Measurements from ENCODE around the gene SMARCA2.
A peak's percentile ranks its signal among the peaks of the same experiment; 100 is the strongest.

SMARCA2 gene

GRCh38 chr9:2180704-2181103, 165.6 kb downstream of the SMARCA2 start:
- in situ Hi-C loops (cut with HindIII; ENCODE audit: low pct_ligation_motif_present, low pct_unique_long_range_greater_than_20kb, low sequenced_read_pairs), result no loop called here
- DNase-seq, result no peak

- DNase-seq, result peak; percentile 48
Observed at GRCh38 chr9:2181792-2182191, 166.6 kb downstream of the SMARCA2 start.

GRCh38 chr9:2190939-2191608, 175.9 kb downstream of the SMARCA2 start:
- DNase-seq, result no peak
- in situ Hi-C loops (cut with HindIII; ENCODE audit: low pct_ligation_motif_present, low pct_unique_long_range_greater_than_20kb, low sequenced_read_pairs), result no loop called here

More at GRCh38 chr9:2181792-2182191, 166.6 kb downstream of the SMARCA2 start:
- in situ Hi-C loops (cut with HindIII; ENCODE audit: low pct_ligation_motif_present, low pct_unique_long_range_greater_than_20kb, low sequenced_read_pairs), result no loop called here

- DNase-seq, result no peak
- in situ Hi-C loops (cut with HindIII; ENCODE audit: low pct_ligation_motif_present, low pct_unique_long_range_greater_than_20kb, low sequenced_read_pairs), result no loop called here
Observed at GRCh38 chr9:2191609-2191972, 176.4 kb downstream of the SMARCA2 start.

- no peak for DNase-seq
- in situ Hi-C loops (cut with HindIII; ENCODE audit: low pct_ligation_motif_present, low pct_unique_long_range_greater_than_20kb, low sequenced_read_pairs), result no loop called here
Observed at GRCh38 chr9:2192356-2192979, 177.3 kb downstream of the SMARCA2 start.

GRCh38 chr9:2193552-2193951, 178.4 kb downstream of the SMARCA2 start:
- in situ Hi-C loops (cut with HindIII; ENCODE audit: low pct_ligation_motif_present, low pct_unique_long_range_greater_than_20kb, low sequenced_read_pairs), result no loop called here

GRCh38 chr9:2195211-2195610, 180.1 kb downstream of the SMARCA2 start:
- no peak for DNase-seq
- in situ Hi-C loops (cut with HindIII; ENCODE audit: low pct_ligation_motif_present, low pct_unique_long_range_greater_than_20kb, low sequenced_read_pairs), result no loop called here

More at GRCh38 chr9:2193552-2193951, 178.4 kb downstream of the SMARCA2 start:
- no peak for DNase-seq

- in situ Hi-C loops (cut with HindIII; ENCODE audit: low pct_ligation_motif_present, low pct_unique_long_range_greater_than_20kb, low sequenced_read_pairs), result no loop called here
Observed at GRCh38 chr9:2196757-2197156, 181.6 kb downstream of the SMARCA2 start.

GRCh38 chr9:2198956-2199635, 183.9 kb downstream of the SMARCA2 start:
- in situ Hi-C loops (cut with HindIII; ENCODE audit: low pct_ligation_motif_present, low pct_unique_long_range_greater_than_20kb, low sequenced_read_pairs), result no loop called here
- no peak for DNase-seq

More at GRCh38 chr9:2196757-2197156, 181.6 kb downstream of the SMARCA2 start:
- no peak for DNase-seq

- in situ Hi-C loops (cut with HindIII; ENCODE audit: low pct_ligation_motif_present, low pct_unique_long_range_greater_than_20kb, low sequenced_read_pairs), result no loop called here
- no peak for DNase-seq
Observed at GRCh38 chr9:2199999-2200796, 185.1 kb downstream of the SMARCA2 start.

GRCh38 chr9:2208465-2208864, 193.3 kb downstream of the SMARCA2 start:
- DNase-seq, result no peak
- in situ Hi-C loops (cut with HindIII; ENCODE audit: low pct_ligation_motif_present, low pct_unique_long_range_greater_than_20kb, low sequenced_read_pairs), result no loop called here

GRCh38 chr9:2208991-2209390, 193.8 kb downstream of the SMARCA2 start:
- no peak for DNase-seq
- in situ Hi-C loops (cut with HindIII; ENCODE audit: low pct_ligation_motif_present, low pct_unique_long_range_greater_than_20kb, low sequenced_read_pairs), result no loop called here

GRCh38 chr9:2209400-2209799, 194.3 kb downstream of the SMARCA2 start:
- in situ Hi-C loops (cut with HindIII; ENCODE audit: low pct_ligation_motif_present, low pct_unique_long_range_greater_than_20kb, low sequenced_read_pairs), result no loop called here
- no peak for DNase-seq

- in situ Hi-C loops (cut with HindIII; ENCODE audit: low pct_ligation_motif_present, low pct_unique_long_range_greater_than_20kb, low sequenced_read_pairs), result no loop called here
- DNase-seq, result no peak
Observed at GRCh38 chr9:2210201-2210600, 195.1 kb downstream of the SMARCA2 start.

- in situ Hi-C loops (cut with HindIII; ENCODE audit: low pct_ligation_motif_present, low pct_unique_long_range_greater_than_20kb, low sequenced_read_pairs), result no loop called here
- DNase-seq, result no peak
Observed at GRCh38 chr9:2213830-2214468, 198.8 kb downstream of the SMARCA2 start.

- no peak for DNase-seq
- in situ Hi-C loops (cut with HindIII; ENCODE audit: low pct_ligation_motif_present, low pct_unique_long_range_greater_than_20kb, low sequenced_read_pairs), result no loop called here
Observed at GRCh38 chr9:2214707-2215106, 199.6 kb downstream of the SMARCA2 start.

GRCh38 chr9:2215921-2216441, 200.8 kb downstream of the SMARCA2 start:
- in situ Hi-C loops (cut with HindIII; ENCODE audit: low pct_ligation_motif_present, low pct_unique_long_range_greater_than_20kb, low sequenced_read_pairs), result no loop called here

GRCh38 chr9:2216591-2216990, 201.4 kb downstream of the SMARCA2 start:
- peak; percentile 15 for DNase-seq
- in situ Hi-C loops (cut with HindIII; ENCODE audit: low pct_ligation_motif_present, low pct_unique_long_range_greater_than_20kb, low sequenced_read_pairs), result no loop called here

More at GRCh38 chr9:2215921-2216441, 200.8 kb downstream of the SMARCA2 start:
- DNase-seq, result no peak

Measured in ACHN (cell line).